CD14-positive monocyte (primary cell): Measurements from ENCODE around the gene SPG11. TPM values are rescaled to one million over a fixed set of nuclear protein-coding genes. Genes with fewer than 3 reads are reported as not detected.

ENCODE experiments used
- DNase-seq, 3 donors: peaks; one replicate each; pipeline ENCODE4 v3.0.0-alpha.2; 2011 to 2022
- H2AFZ ChIP-seq: 2 replicates; pipeline ENCODE4 v1.6.0; 2012; ENCODE audit warnings: mild to moderate bottlenecking, low read depth, low read length, inconsistent platforms; ENCODE audit not compliant: insufficient read depth, poor library complexity, severe bottlenecking
- H3K27ac ChIP-seq, 2 donors: 1 replicate in 1 of 2; 2 replicates in 1 of 2; pipeline ENCODE4 v1.5.1; 2012 to 2013; ENCODE audit warnings: low read length in 2 of 2, control low read depth in 1 of 2, inconsistent platforms in 1 of 2, low read depth in 1 of 2, mild to moderate bottlenecking in 1 of 2
- H3K27me3 ChIP-seq, 2 donors: one replicate each; pipeline versions ENCODE4 v1.6.0 to v1.6.1; 2011 to 2013; ENCODE audit warnings: low read length in 2 of 2; ENCODE audit not compliant: control insufficient read depth in 2 of 2, insufficient read depth in 2 of 2
- H3K36me3 ChIP-seq, 2 donors: replicated peaks in 1 of 2; 1 replicate in 1 of 2; 2 replicates in 1 of 2; pipeline versions ENCODE4 v1.5.1 to v1.6.1; 2012 to 2013; ENCODE audit warnings: low read length in 2 of 2, control low read depth in 1 of 2, inconsistent platforms in 1 of 2, mild to moderate bottlenecking in 1 of 2; ENCODE audit not compliant: insufficient read depth in 2 of 2, control insufficient read depth in 1 of 2
- H3K4me1 ChIP-seq, 2 donors: 1 replicate in 1 of 2; 2 replicates in 1 of 2; pipeline versions ENCODE4 v1.5.1 to v1.6.1; 2012 to 2013; ENCODE audit warnings: low read length in 2 of 2, control low read depth in 1 of 2, inconsistent platforms in 1 of 2, mild to moderate bottlenecking in 1 of 2, moderate library complexity in 1 of 2; ENCODE audit not compliant: insufficient read depth in 2 of 2, control insufficient read depth in 1 of 2
- H3K4me2 ChIP-seq: replicated peaks from 2 replicates; pipeline ENCODE3; 2012; ENCODE audit warnings: low read length, moderate library complexity, mild to moderate bottlenecking; ENCODE audit not compliant: poor library complexity, severe bottlenecking; ENCODE audit errors: extremely low read depth
- H3K4me3 ChIP-seq, 3 experiments: fragments of 200-600 bp in 1 of 3; sonication (generic) in 1 of 3; replicated peaks in 1 of 3; 1 replicate in 2 of 3; 2 replicates in 1 of 3; pipeline ENCODE4 v1.5.1; 2011 to 2013; ENCODE audit warnings: low read length in 3 of 3, mild to moderate bottlenecking in 3 of 3, control low read depth in 2 of 3, low read depth in 2 of 3, inconsistent platforms in 1 of 3, moderate library complexity in 1 of 3
- H3K79me2 ChIP-seq: 2 replicates; pipeline ENCODE4 v1.6.0; 2012; ENCODE audit warnings: mild to moderate bottlenecking, control low read depth, inconsistent platforms, low read length, moderate library complexity; ENCODE audit not compliant: insufficient read depth
- H3K9ac ChIP-seq: 2 replicates; pipeline ENCODE4 v1.6.0; 2017; ENCODE audit warnings: low read length, mild to moderate bottlenecking; ENCODE audit not compliant: insufficient read depth, poor library complexity, severe bottlenecking
- H3K9me3 ChIP-seq, 2 donors: replicated peaks in 1 of 2; 1 replicate in 1 of 2; 2 replicates in 1 of 2; pipeline versions ENCODE4 v1.5.1 to v1.6.1; 2012 to 2013; ENCODE audit warnings: low read length in 2 of 2, control low read depth in 1 of 2; ENCODE audit not compliant: control insufficient read depth in 1 of 2, insufficient read depth in 1 of 2
- H4K20me1 ChIP-seq: 2 replicates; pipeline ENCODE4 v1.6.0; 2012; ENCODE audit warnings: mild to moderate bottlenecking, low read length, control low read depth, moderate library complexity; ENCODE audit not compliant: insufficient read depth
- H3K27ac Mint-ChIP-seq, 7 donors: one replicate each; pipeline ENCODE4 v1.8.0; 2020; ENCODE audit warnings: mild to moderate bottlenecking in 7 of 7, mixed read lengths in 7 of 7, moderate library complexity in 6 of 7, inconsistent platforms in 2 of 7
- H3K27me3 Mint-ChIP-seq, 3 donors: one replicate each; pipeline ENCODE4 v1.8.0; 2021 to 2022; ENCODE audit warnings: low read depth in 3 of 3, mild to moderate bottlenecking in 3 of 3, mixed read lengths in 3 of 3, moderate library complexity in 3 of 3, inconsistent platforms in 1 of 3
- H3K36me3 Mint-ChIP-seq, 2 donors: one replicate each; pipeline ENCODE4 v1.8.0; 2020; ENCODE audit warnings: mixed read lengths in 2 of 2, inconsistent platforms in 1 of 2, mild to moderate bottlenecking in 1 of 2
- H3K4me1 Mint-ChIP-seq: one replicate; pipeline ENCODE4 v1.8.0; 2020; ENCODE audit warnings: mild to moderate bottlenecking, mixed read lengths
- H3K4me3 Mint-ChIP-seq, 2 donors: one replicate each; pipeline ENCODE4 v1.8.0; 2020; ENCODE audit warnings: mild to moderate bottlenecking in 2 of 2, mixed read lengths in 2 of 2, moderate library complexity in 1 of 2
- H3K9me3 Mint-ChIP-seq, 7 donors: one replicate each; pipeline ENCODE4 v1.8.0; 2020 to 2022; ENCODE audit warnings: mixed read lengths in 7 of 7, mild to moderate bottlenecking in 6 of 7, moderate library complexity in 6 of 7, inconsistent platforms in 2 of 7
- WGBS: methylation state at CpG from one replicate; pipeline ENCODE4 v1.1.5; 2013; ENCODE audit warnings: missing lambda C conversion rate; ENCODE audit not compliant: insufficient coverage; 5-methylcytosine and 5-hydroxymethylcytosine counted together
- intact Hi-C, 2 donors: fragments of 100-400 bp; cut with micrococcal nuclease; formaldehyde crosslinking; loops; one replicate each; pipeline versions ENCODE4 v1.15.0 to v1.15.1; 2023
- polyA plus RNA-seq, 3 donors: library from polyadenylated mRNA; depleted of rRNA in 1 of 3; unstranded in 2 of 3; stranded (reverse) in 1 of 3; fragments of 300-500 nt in 2 of 3; fragments of >200 nt in 1 of 3; fragmentation: Illumina TruSeq in 2 of 3; gene quantifications; 1 replicate in 2 of 3; 2 replicates in 1 of 3; pipeline ENCODE4 v1.2.3, GENCODE V29; 2012 to 2021
- TF ChIP-seq, protein P1 (sequence below): fragments of 200-600 bp; IDR thresholded peaks from one replicate; pipeline ENCODE4 v1.8.0; 2022; ENCODE audit warnings: antibody characterized with exemption, mild to moderate bottlenecking

SPG11 gene
- polyA plus RNA-seq, 3 donors: 26.4 to 140 (median 50.4) TPM

DNA sequence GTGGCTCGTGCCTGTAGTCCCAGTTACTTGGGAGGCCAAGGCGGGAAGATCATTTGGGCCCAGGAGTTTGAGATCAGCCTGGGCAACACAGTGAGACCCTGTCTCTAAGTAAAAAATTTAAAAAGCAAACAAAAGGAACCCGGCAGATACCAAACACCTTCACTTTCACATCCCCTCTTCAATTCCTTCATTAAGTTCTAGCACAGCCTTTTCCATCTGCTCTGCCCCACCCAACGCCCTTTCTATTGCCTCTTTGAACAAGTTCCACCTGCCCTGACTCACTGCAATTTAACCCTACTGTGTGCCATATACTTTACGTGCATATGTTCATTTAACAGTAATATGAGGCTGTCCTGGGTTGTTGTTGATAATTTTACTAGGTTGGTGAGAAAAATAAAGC is 12.4 kb upstream of the SPG11 start:
- DNase-seq: no peak
- H3K9ac ChIP-seq: no peak overlapping the region
- no peaks in the 10 kb centered on the region for H3K36me3 ChIP-seq
- H3K4me3 ChIP-seq: no peak overlapping the region
- Mint-ChIP-seq H3K4me3 (no peak overlapping the region), H3K4me1 (peaks cover 22% of the 10 kb centered on the region), H3K27me3 (peaks cover 0 to 3% (median 2%) of the 10 kb centered on the region in 3 donors), H3K27ac (peak overlapping the region in 1 of 7 donors; percentile 63), H3K9me3 (peaks cover 0 to 1% (median 0%) of the 10 kb centered on the region in 7 donors), H3K36me3 (no peaks in the 10 kb centered on the region)
- H3K79me2 ChIP-seq: no peaks in the 10 kb centered on the region
- intact Hi-C loops: no loop called here
- no peaks in the 10 kb centered on the region for H3K27me3 ChIP-seq
- peaks cover 0 to 9% of the 10 kb centered on the region in 2 donors for H3K4me1 ChIP-seq
- TF ChIP-seq, protein P1, sequence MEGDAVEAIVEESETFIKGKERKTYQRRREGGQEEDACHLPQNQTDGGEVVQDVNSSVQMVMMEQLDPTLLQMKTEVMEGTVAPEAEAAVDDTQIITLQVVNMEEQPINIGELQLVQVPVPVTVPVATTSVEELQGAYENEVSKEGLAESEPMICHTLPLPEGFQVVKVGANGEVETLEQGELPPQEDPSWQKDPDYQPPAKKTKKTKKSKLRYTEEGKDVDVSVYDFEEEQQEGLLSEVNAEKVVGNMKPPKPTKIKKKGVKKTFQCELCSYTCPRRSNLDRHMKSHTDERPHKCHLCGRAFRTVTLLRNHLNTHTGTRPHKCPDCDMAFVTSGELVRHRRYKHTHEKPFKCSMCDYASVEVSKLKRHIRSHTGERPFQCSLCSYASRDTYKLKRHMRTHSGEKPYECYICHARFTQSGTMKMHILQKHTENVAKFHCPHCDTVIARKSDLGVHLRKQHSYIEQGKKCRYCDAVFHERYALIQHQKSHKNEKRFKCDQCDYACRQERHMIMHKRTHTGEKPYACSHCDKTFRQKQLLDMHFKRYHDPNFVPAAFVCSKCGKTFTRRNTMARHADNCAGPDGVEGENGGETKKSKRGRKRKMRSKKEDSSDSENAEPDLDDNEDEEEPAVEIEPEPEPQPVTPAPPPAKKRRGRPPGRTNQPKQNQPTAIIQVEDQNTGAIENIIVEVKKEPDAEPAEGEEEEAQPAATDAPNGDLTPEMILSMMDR: no peak
- 73% methylated on average over 4 of the region's 5 CpGs for WGBS
- H3K27ac ChIP-seq: no peak overlapping the region
- no peaks in the 10 kb centered on the region for H3K9me3 ChIP-seq
- H3K4me2 ChIP-seq: no peak overlapping the region
- no peak overlapping the region for H2AFZ ChIP-seq
- no peaks in the 10 kb centered on the region for H4K20me1 ChIP-seq

DNA sequence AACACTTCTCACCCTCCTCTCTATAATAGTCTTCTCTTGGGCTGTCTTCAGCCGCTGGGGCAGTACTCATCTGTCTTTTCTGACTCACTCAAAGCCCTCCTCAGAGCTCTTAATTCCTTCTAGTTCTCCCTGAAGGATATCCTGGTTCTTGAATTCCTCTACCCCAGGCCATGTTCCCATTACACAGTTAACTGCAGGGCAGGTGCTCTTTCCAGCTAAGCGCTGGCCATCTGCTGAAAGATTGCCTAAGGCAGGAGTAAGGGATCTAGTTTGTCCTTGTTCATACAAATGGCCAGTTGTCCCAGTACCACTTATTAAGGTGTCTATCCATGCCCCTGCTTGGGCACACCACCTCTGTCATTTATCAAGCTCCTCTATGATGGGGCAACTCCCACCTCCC is 10.2 kb upstream of the SPG11 start:
- H3K9ac ChIP-seq: no peak overlapping the region
- peaks cover 0 to under 1% of the 10 kb centered on the region in 2 donors for H3K36me3 Mint-ChIP-seq
- no peak overlapping the region for H2AFZ ChIP-seq
- TF ChIP-seq, protein P1: no peak
- no peak overlapping the region for H3K27ac ChIP-seq
- no peaks in the 10 kb centered on the region for H3K36me3 ChIP-seq
- DNase-seq: no peak
- no peaks in the 10 kb centered on the region for H3K9me3 Mint-ChIP-seq
- no peaks in the 10 kb centered on the region for H3K79me2 ChIP-seq
- 100% methylated on average over 1 of the region's 2 CpGs for WGBS
- intact Hi-C loops: no loop called here
- peaks cover 22% of the 10 kb centered on the region for H3K4me1 Mint-ChIP-seq
- H3K4me1 ChIP-seq: peaks cover 0 to 9% of the 10 kb centered on the region in 2 donors
- H3K27ac Mint-ChIP-seq: peak overlapping the region in 1 of 7 donors; percentile 18
- H4K20me1 ChIP-seq: no peaks in the 10 kb centered on the region
- H3K9me3 ChIP-seq: no peaks in the 10 kb centered on the region
- no peak overlapping the region for H3K4me2 ChIP-seq
- no peak overlapping the region for H3K4me3 Mint-ChIP-seq
- H3K4me3 ChIP-seq: no peak overlapping the region
- peaks cover 0 to 3% (median 2%) of the 10 kb centered on the region in 3 donors for H3K27me3 Mint-ChIP-seq
- H3K27me3 ChIP-seq: no peaks in the 10 kb centered on the region
